GM19193 (cell line): Measurements from ENCODE around the gene SRSF2.

Source experiments
- POLR2A ChIP-seq: IDR thresholded peaks from 4 replicates; pipeline ENCODE4 v1.6.1; 2011; ENCODE audit not compliant: insufficient read depth, insufficient read length; ENCODE audit errors: extremely low read depth

The SRSF2 gene

GRCh38 chr17:76727745-76728456, 9.2 kb downstream of the SRSF2 start:
- peak; percentile 33 for TF ChIP-seq POLR2A

- peak; percentile 87 for TF ChIP-seq POLR2A
These were observed 10.1 kb downstream of the SRSF2 start, which contains the start of gene METTL23 for GRCh38 chr17:76726776-76727718. TSS of gene METTL23 (plus strand) at chr17:76726839. CDS start at chr17:76729711, 2,872 bp downstream.

- TF ChIP-seq POLR2A: peak; percentile 63
These were observed 10.8 kb downstream of the SRSF2 start, which contains the start of gene JMJD6 for GRCh38 chr17:76726231-76726775. TSS of gene JMJD6 (minus strand) at chr17:76726606. CDS start at chr17:76726475, 131 bp downstream.

GRCh38 chr17:76725580-76726230, 11.4 kb downstream of the SRSF2 start:
- TF ChIP-seq POLR2A: no peak

GRCh38 chr17:76723812-76724211, 13.3 kb downstream of the SRSF2 start:
- no peak for TF ChIP-seq POLR2A

GRCh38 chr17:76722279-76722678, 14.9 kb downstream of the SRSF2 start:
- TF ChIP-seq POLR2A: no peak

- no peak for TF ChIP-seq POLR2A
These were observed 15.7 kb downstream of the SRSF2 start for GRCh38 chr17:76721463-76721862.

- TF ChIP-seq POLR2A: no peak
These were observed 16.2 kb downstream of the SRSF2 start for GRCh38 chr17:76720941-76721340.

GRCh38 chr17:76720211-76720610, 16.9 kb downstream of the SRSF2 start:
- no peak for TF ChIP-seq POLR2A

- TF ChIP-seq POLR2A: no peak
These were observed 18.6 kb downstream of the SRSF2 start for GRCh38 chr17:76718516-76718915.

GRCh38 chr17:76716839-76717215, 20.3 kb downstream of the SRSF2 start:
- TF ChIP-seq POLR2A: no peak

- TF ChIP-seq POLR2A: no peak
These were observed 20.8 kb downstream of the SRSF2 start for GRCh38 chr17:76716146-76716838.

GRCh38 chr17:76715496-76715830, 21.7 kb downstream of the SRSF2 start:
- TF ChIP-seq POLR2A: no peak

- TF ChIP-seq POLR2A: no peak
These were observed 22.2 kb downstream of the SRSF2 start for GRCh38 chr17:76714822-76715495.

- TF ChIP-seq POLR2A: no peak
These were observed 22.8 kb downstream of the SRSF2 start for GRCh38 chr17:76714336-76714735.

- TF ChIP-seq POLR2A: no peak
These were observed 23.4 kb downstream of the SRSF2 start for GRCh38 chr17:76713765-76714164.
